ENCODE data around the gene RPL12.
A peak's percentile ranks its signal among the peaks of the same experiment; 100 is the strongest.

Gene RPL12

GRCh38 chr9:127418037-127418471 is 33.2 kb downstream of the RPL12 start:
- Histone ChIP-seq H3K4me3 (ENCODE audit: low read depth in 1 of 2, low read length in 2 of 2) (no peak overlapping the region), H2AFZ (ENCODE audit: low read depth, low read length) (no peak overlapping the region), H3K79me2 (ENCODE audit: insufficient read depth, low read length) (peaks cover 2% of the 10 kb centered on the region), H3K9ac (ENCODE audit: low read depth, low read length) (no peak overlapping the region), H3K27ac (ENCODE audit: low read length) (no peak overlapping the region), H3K9me3 (ENCODE audit: insufficient read depth, low read length, severe bottlenecking) (no peaks in the 10 kb centered on the region), H3K4me1 (ENCODE audit: insufficient read depth, low read length) (peaks cover 8% of the 10 kb centered on the region), H3K4me2 (ENCODE audit: insufficient read depth, low read length) (no peak overlapping the region), H3K27me3 (ENCODE audit: insufficient read depth, low read length, poor library complexity) (no peaks in the 10 kb centered on the region), H4K20me1 (ENCODE audit: insufficient read depth, low read length) (peaks cover 16% of the 10 kb centered on the region; the same call in 1 of the 2 replicates), H3K36me3 (ENCODE audit: insufficient read depth, low read length) (no peaks in the 10 kb centered on the region)
- ATAC-seq (ENCODE audit: insufficient read depth, low read depth) (peak; percentile 76), DNase-seq (peak; percentile 50)
- TF ChIP-seq EZH2 (IDR thresholded peaks at IDR 0.05; ENCODE audit: borderline replicate concordance, low read depth, low read length, severe bottlenecking) (no peak), CTCF (IDR thresholded peaks at IDR 0.05; ENCODE audit: borderline replicate concordance, extremely low read depth, low read length, poor library complexity, severe bottlenecking) (peak; percentile 67)

DNA sequence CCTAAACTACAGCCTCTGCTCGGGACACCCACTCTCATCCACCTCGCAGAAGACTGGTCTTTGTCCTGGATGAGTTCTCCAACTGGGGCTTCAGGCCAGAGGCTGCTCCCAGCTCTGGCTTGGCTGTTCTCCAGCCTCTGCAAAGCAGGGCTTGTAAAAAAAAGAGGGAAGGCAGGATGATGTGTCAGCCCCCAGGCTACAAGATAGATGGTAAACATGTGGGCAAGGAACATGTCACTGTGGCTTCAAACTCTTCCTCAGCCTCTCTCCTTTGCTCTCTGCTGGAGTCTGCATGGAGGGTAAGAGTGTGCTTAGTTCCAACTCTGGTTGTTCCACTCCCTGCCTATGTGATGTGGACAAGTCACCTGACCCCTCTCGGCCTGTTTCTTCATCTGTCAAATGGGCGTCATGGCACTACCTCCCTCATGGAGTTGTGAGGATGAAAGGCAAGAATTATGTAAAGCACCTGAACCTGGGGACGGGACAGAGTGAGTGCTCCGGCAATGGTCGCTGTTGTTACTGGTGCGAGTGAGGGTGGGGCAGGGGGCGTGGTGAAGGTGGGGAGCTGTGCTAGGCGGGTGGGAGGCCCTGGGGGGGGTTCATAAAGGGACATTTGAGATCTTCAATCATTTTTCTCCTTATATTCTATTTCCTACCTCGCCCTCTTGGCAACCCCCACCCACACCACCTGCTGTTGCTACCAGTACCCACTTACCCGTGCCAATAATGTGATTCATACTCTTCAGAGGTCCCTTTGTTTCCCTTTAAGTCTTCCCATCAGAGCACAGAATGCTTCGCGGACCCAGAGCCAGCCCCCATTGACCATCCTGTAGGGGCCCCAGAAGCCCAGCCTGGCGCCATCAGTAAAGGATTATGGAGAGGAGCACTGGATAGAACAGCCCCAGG is 33.8 kb downstream of the RPL12 start:
- H4K20me1 ChIP-seq (ENCODE audit: insufficient read depth, low read length), result peaks cover 17% of the 10 kb centered on the region; the same call in 1 of the 2 replicates
- H3K4me3 ChIP-seq (ENCODE audit: low read depth in 1 of 2, low read length in 2 of 2), result no peak overlapping the region
- H3K9ac ChIP-seq (ENCODE audit: low read depth, low read length), result no peak overlapping the region
- no peaks in the 10 kb centered on the region for H3K36me3 ChIP-seq (ENCODE audit: insufficient read depth, low read length)
- ATAC-seq (ENCODE audit: insufficient read depth, low read depth) (no peak), DNase-seq (no peak)
- no peak overlapping the region for H3K4me2 ChIP-seq (ENCODE audit: insufficient read depth, low read length)
- no peaks in the 10 kb centered on the region for H3K79me2 ChIP-seq (ENCODE audit: insufficient read depth, low read length)
- H3K27me3 ChIP-seq (ENCODE audit: insufficient read depth, low read length, poor library complexity), result no peaks in the 10 kb centered on the region
- H3K27ac ChIP-seq (ENCODE audit: low read length), result no peak overlapping the region
- H3K9me3 ChIP-seq (ENCODE audit: insufficient read depth, low read length, severe bottlenecking), result no peaks in the 10 kb centered on the region
- TF ChIP-seq EZH2 (IDR thresholded peaks at IDR 0.05; ENCODE audit: borderline replicate concordance, low read depth, low read length, severe bottlenecking), result no peak
- no peak for TF ChIP-seq CTCF (IDR thresholded peaks at IDR 0.05; ENCODE audit: borderline replicate concordance, extremely low read depth, low read length, poor library complexity, severe bottlenecking)
- H3K4me1 ChIP-seq (ENCODE audit: insufficient read depth, low read length), result peaks cover under 1% of the 10 kb centered on the region
- no peak overlapping the region for H2AFZ ChIP-seq (ENCODE audit: low read depth, low read length)

GRCh38 chr9:127415657-127416056 is 35.5 kb downstream of the RPL12 start:
- no peak overlapping the region for H3K4me2 ChIP-seq (ENCODE audit: insufficient read depth, low read length)
- TF ChIP-seq EZH2 (IDR thresholded peaks at IDR 0.05; ENCODE audit: borderline replicate concordance, low read depth, low read length, severe bottlenecking), result no peak
- H3K4me1 ChIP-seq (ENCODE audit: insufficient read depth, low read length), result no peaks in the 10 kb centered on the region
- H3K79me2 ChIP-seq (ENCODE audit: insufficient read depth, low read length), result no peaks in the 10 kb centered on the region
- no peak for ATAC-seq (ENCODE audit: insufficient read depth, low read depth)
- no peak overlapping the region for H3K9ac ChIP-seq (ENCODE audit: low read depth, low read length)
- no peak overlapping the region for H2AFZ ChIP-seq (ENCODE audit: low read depth, low read length)
- DNase-seq, result no peak
- no peak overlapping the region for H3K27ac ChIP-seq (ENCODE audit: low read length)
- no peaks in the 10 kb centered on the region for H3K36me3 ChIP-seq (ENCODE audit: insufficient read depth, low read length)
- peaks cover 7% of the 10 kb centered on the region for H3K27me3 ChIP-seq (ENCODE audit: insufficient read depth, low read length, poor library complexity)
- no peak overlapping the region for H3K4me3 ChIP-seq (ENCODE audit: low read depth in 1 of 2, low read length in 2 of 2)
- no peaks in the 10 kb centered on the region for H3K9me3 ChIP-seq (ENCODE audit: insufficient read depth, low read length, severe bottlenecking)
- H4K20me1 ChIP-seq (ENCODE audit: insufficient read depth, low read length), result peaks cover 19% of the 10 kb centered on the region; the same call in 1 of the 2 replicates

DNA sequence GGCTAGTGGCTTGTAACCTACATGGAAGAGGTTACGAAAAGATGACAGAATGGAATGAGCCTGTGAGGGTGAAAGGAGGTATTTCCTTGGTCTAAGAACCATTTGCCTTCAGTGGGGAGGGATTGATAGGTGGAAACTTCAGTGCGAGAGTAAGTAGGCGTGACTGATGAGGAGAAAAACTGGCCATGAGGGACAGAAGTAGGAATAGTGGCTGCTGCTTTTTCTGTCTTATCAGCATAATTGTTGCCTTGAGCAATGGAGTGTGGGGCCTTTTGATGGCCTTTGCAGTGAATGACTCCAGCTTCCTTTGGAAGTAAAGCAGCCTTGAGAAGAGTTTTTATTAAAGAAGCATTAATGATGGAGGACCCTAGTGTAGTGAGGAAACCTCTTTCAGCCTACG is 36.1 kb downstream of the RPL12 start:
- Histone ChIP-seq H3K27ac (ENCODE audit: low read length) (no peak overlapping the region), H3K79me2 (ENCODE audit: insufficient read depth, low read length) (no peaks in the 10 kb centered on the region), H3K9me3 (ENCODE audit: insufficient read depth, low read length, severe bottlenecking) (no peaks in the 10 kb centered on the region), H3K27me3 (ENCODE audit: insufficient read depth, low read length, poor library complexity) (peaks cover 10% of the 10 kb centered on the region), H3K4me1 (ENCODE audit: insufficient read depth, low read length) (no peaks in the 10 kb centered on the region), H4K20me1 (ENCODE audit: insufficient read depth, low read length) (peaks cover 19% of the 10 kb centered on the region; the same call in 1 of the 2 replicates), H3K4me2 (ENCODE audit: insufficient read depth, low read length) (no peak overlapping the region), H3K9ac (ENCODE audit: low read depth, low read length) (no peak overlapping the region), H3K4me3 (ENCODE audit: low read depth in 1 of 2, low read length in 2 of 2) (no peak overlapping the region), H3K36me3 (ENCODE audit: insufficient read depth, low read length) (no peaks in the 10 kb centered on the region), H2AFZ (ENCODE audit: low read depth, low read length) (no peak overlapping the region)
- ATAC-seq (ENCODE audit: insufficient read depth, low read depth) (no peak), DNase-seq (no peak)
- TF ChIP-seq CTCF (IDR thresholded peaks at IDR 0.05; ENCODE audit: borderline replicate concordance, extremely low read depth, low read length, poor library complexity, severe bottlenecking), result no peak
- no peak for TF ChIP-seq EZH2 (IDR thresholded peaks at IDR 0.05; ENCODE audit: borderline replicate concordance, low read depth, low read length, severe bottlenecking)
